CD4-positive, alpha-beta T cell (primary cell): Measurements from ENCODE around the gene EXOG. TPM values are rescaled to one million over a fixed set of nuclear protein-coding genes. Genes with fewer than 3 reads are reported as not detected.

Experiments used
- ATAC-seq: fragments of 200-7000 bp; cut with Tn5 transposase; one replicate; pipeline ENCODE4 v1.10.0; 2022; ENCODE audit warnings: mild to moderate bottlenecking; ENCODE audit not compliant: poor library complexity
- CTCF ChIA-PET: fragments of 350-600 bp; sonication (Branson Sonifier 250); formaldehyde crosslinking; loops from one replicate; lab custom pipeline; 2021; ENCODE audit warnings: antibody characterized with exemption, inconsistent platforms; lab: Charles Lee
- POLR2A ChIA-PET: fragments of 350-600 bp; sonication (Branson Sonifier 250); formaldehyde crosslinking; loops from one replicate; lab custom pipeline; 2021; ENCODE audit warnings: antibody characterized with exemption, inconsistent platforms; lab: Charles Lee
- DNase-seq, 14 experiments: peaks; one replicate each; pipeline ENCODE4 v3.0.0-alpha.2; 2013 to 2020; ENCODE audit warnings: mixed read lengths in 2 of 14
- H3K27ac ChIP-seq, 2 donors: one replicate each; pipeline versions ENCODE4 v1.5.1 to v1.7.0; 2013; ENCODE audit warnings: low read length in 2 of 2, low read depth in 1 of 2, mild to moderate bottlenecking in 1 of 2
- H3K27me3 ChIP-seq, 2 experiments: 1 replicate in 1 of 2; 2 replicates in 1 of 2; pipeline versions ENCODE4 v1.6.1 to v1.7.0; 2013; ENCODE audit warnings: low read length in 2 of 2, control low read depth in 1 of 2, mild to moderate bottlenecking in 1 of 2, moderate library complexity in 1 of 2; ENCODE audit not compliant: insufficient read depth in 2 of 2, control insufficient read depth in 1 of 2
- H3K36me3 ChIP-seq: one replicate; pipeline ENCODE4 v1.6.1; 2013; ENCODE audit warnings: low read length, control low read depth; ENCODE audit not compliant: insufficient read depth
- H3K4me1 ChIP-seq: one replicate; pipeline ENCODE4 v1.6.1; 2013; ENCODE audit warnings: low read length, control low read depth; ENCODE audit not compliant: insufficient read depth
- H3K4me3 ChIP-seq: one replicate; pipeline ENCODE4 v1.5.1; 2013; ENCODE audit warnings: mild to moderate bottlenecking, low read length, moderate library complexity
- H3K9me3 ChIP-seq, 2 experiments: 1 replicate in 1 of 2; 2 replicates in 1 of 2; pipeline versions ENCODE4 v1.6.1 to v1.7.0; 2013; ENCODE audit warnings: low read length in 2 of 2, mild to moderate bottlenecking in 2 of 2, control low read depth in 1 of 2, moderate library complexity in 1 of 2; ENCODE audit not compliant: control insufficient read depth in 1 of 2, insufficient read depth in 1 of 2
- H3K27ac Mint-ChIP-seq: one replicate; pipeline ENCODE4 v1.8.0; 2020; ENCODE audit warnings: mixed read lengths
- H3K27me3 Mint-ChIP-seq: one replicate; pipeline ENCODE4 v1.8.0; 2021; ENCODE audit warnings: mixed read lengths
- H3K36me3 Mint-ChIP-seq: one replicate; pipeline ENCODE4 v1.8.0; 2021; ENCODE audit warnings: low read depth, mixed read lengths
- H3K4me1 Mint-ChIP-seq: one replicate; pipeline ENCODE4 v1.8.0; 2021; ENCODE audit warnings: low read depth, mixed read lengths
- H3K4me3 Mint-ChIP-seq: one replicate; pipeline ENCODE4 v1.8.0; 2020; ENCODE audit warnings: mild to moderate bottlenecking, mixed read lengths
- H3K9me3 Mint-ChIP-seq: one replicate; pipeline ENCODE4 v1.8.0; 2020; ENCODE audit warnings: mixed read lengths
- CTCF ChIP-seq: fragments of 200-600 bp; IDR thresholded peaks from one replicate; pipeline ENCODE4 v1.8.0; 2022; ENCODE audit warnings: antibody characterized with exemption, mild to moderate bottlenecking
- intact Hi-C, 2 experiments: fragments of 100-400 bp; cut with DNase I in 1 of 2; cut with micrococcal nuclease in 1 of 2; formaldehyde crosslinking; loops; one replicate each; pipeline versions ENCODE4 v1.15.1 to v1.9.0; 2023 to 2025; cut with DNase I, micrococcal nuclease
- total RNA-seq, 174 experiments: library from RNA in 2 of 174; stranded (reverse) in 2 of 174; gene quantifications; one replicate each; pipeline ENCODE4 v1.2.3 and lab custom pipeline; 2021 to 2026

The EXOG gene
- total RNA-seq, 2 experiments from 2014 or later = 13.7 to 16.0 TPM

GRCh38 chr3:38556640-38557358 lies 60.7 kb downstream of the EXOG start:
- TF ChIP-seq CTCF = no peak
- no peaks in the 10 kb centered on the region for H3K4me1 ChIP-seq
- Mint-ChIP-seq H3K4me1 (no peaks in the 10 kb centered on the region), H3K4me3 (no peak overlapping the region), H3K9me3 (peaks cover 2% of the 10 kb centered on the region), H3K27ac (no peak overlapping the region), H3K36me3 (no peaks in the 10 kb centered on the region), H3K27me3 (no peaks in the 10 kb centered on the region)
- DNase-seq (no peak), ATAC-seq (no peak)
- peaks cover 0 to 2% of the 10 kb centered on the region in 2 experiments for H3K27me3 ChIP-seq
- no peak overlapping the region for H3K27ac ChIP-seq
- CTCF ChIA-PET = no interaction called here
- POLR2A ChIA-PET = interaction anchor here (0.6 kb wide), 1 partner anchor 16 kb away, joined by 3 read pairs; no protein-coding TSS in a partner anchor
- peaks cover 0 to 9% of the 10 kb centered on the region in 2 experiments for H3K9me3 ChIP-seq
- intact Hi-C loops = no loop called here
- H3K4me3 ChIP-seq = no peak overlapping the region
- H3K36me3 ChIP-seq = no peaks in the 10 kb centered on the region

GRCh38 chr3:38558864-38559263 lies 62.7 kb downstream of the EXOG start:
- no peak for DNase-seq
- peaks cover 2% of the 10 kb centered on the region for H3K9me3 Mint-ChIP-seq
- TF ChIP-seq CTCF = no peak
- CTCF ChIA-PET = no interaction called here
- Histone ChIP-seq H3K27me3 (peaks cover 0 to 2% of the 10 kb centered on the region in 2 experiments), H3K4me1 (no peaks in the 10 kb centered on the region), H3K9me3 (peaks cover 0 to 11% of the 10 kb centered on the region in 2 experiments), H3K36me3 (no peaks in the 10 kb centered on the region), H3K4me3 (no peak overlapping the region), H3K27ac (no peak overlapping the region)
- H3K36me3 Mint-ChIP-seq = no peaks in the 10 kb centered on the region
- H3K27ac Mint-ChIP-seq = no peak overlapping the region
- no peak overlapping the region for H3K4me3 Mint-ChIP-seq
- no peaks in the 10 kb centered on the region for H3K4me1 Mint-ChIP-seq
- intact Hi-C loops = no loop called here
- POLR2A ChIA-PET = no interaction called here
- no peak for ATAC-seq
- no peaks in the 10 kb centered on the region for H3K27me3 Mint-ChIP-seq

GRCh38 chr3:38560284-38560683 lies 64.1 kb downstream of the EXOG start:
- Mint-ChIP-seq H3K4me3 (no peak overlapping the region), H3K9me3 (no peaks in the 10 kb centered on the region), H3K36me3 (no peaks in the 10 kb centered on the region), H3K4me1 (no peaks in the 10 kb centered on the region), H3K27me3 (no peaks in the 10 kb centered on the region), H3K27ac (no peak overlapping the region)
- no peak overlapping the region for H3K27ac ChIP-seq
- ChIA-PET CTCF (no interaction called here), POLR2A (no interaction called here)
- H3K36me3 ChIP-seq = no peaks in the 10 kb centered on the region
- no peak for TF ChIP-seq CTCF
- H3K4me1 ChIP-seq = no peaks in the 10 kb centered on the region
- intact Hi-C loops = no loop called here
- H3K4me3 ChIP-seq = no peak overlapping the region
- peaks cover 0 to 5% of the 10 kb centered on the region in 2 experiments for H3K9me3 ChIP-seq
- DNase-seq (no peak), ATAC-seq (no peak)
- H3K27me3 ChIP-seq = peaks cover 0 to 2% of the 10 kb centered on the region in 2 experiments
